GM18907 (cell line): ENCODE data around the gene ZFYVE28.

Experiments
- ATAC-seq: cut with Tn5 transposase; IDR thresholded peaks from one replicate; pipeline ENCODE4 v1.9.1; 2021; ENCODE audit warnings: mild to moderate bottlenecking, moderate library complexity; ENCODE audit not compliant: unreplicated experiment

Gene ZFYVE28

DNA sequence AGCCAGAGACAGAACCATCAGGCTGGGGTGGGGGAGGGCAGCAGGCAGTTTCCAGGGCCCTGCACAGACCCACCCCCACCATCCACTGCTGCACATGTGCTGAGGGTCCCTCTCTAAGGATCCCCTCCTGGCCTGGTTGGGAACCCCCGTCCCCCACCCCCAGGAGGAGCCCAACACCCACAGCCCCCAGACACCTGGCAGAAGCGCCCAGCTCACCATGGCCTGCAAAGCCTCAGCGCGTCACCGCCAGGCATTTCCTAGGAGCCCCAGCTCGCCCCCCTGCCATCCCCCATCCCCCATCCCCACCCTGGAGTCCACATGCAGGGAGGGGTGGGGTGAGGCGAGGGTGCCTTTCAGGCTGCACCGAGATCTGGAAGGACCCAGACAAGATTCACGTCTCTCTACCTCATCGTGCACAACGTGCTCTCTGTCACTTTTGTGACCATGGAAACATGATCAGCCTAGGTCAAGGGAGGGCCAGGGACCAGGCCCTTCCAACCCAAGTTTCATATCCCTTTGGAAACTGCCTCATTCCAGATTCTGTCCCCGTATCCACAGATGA is 165.8 kb downstream of the ZFYVE28 start:
- no peak for ATAC-seq

DNA sequence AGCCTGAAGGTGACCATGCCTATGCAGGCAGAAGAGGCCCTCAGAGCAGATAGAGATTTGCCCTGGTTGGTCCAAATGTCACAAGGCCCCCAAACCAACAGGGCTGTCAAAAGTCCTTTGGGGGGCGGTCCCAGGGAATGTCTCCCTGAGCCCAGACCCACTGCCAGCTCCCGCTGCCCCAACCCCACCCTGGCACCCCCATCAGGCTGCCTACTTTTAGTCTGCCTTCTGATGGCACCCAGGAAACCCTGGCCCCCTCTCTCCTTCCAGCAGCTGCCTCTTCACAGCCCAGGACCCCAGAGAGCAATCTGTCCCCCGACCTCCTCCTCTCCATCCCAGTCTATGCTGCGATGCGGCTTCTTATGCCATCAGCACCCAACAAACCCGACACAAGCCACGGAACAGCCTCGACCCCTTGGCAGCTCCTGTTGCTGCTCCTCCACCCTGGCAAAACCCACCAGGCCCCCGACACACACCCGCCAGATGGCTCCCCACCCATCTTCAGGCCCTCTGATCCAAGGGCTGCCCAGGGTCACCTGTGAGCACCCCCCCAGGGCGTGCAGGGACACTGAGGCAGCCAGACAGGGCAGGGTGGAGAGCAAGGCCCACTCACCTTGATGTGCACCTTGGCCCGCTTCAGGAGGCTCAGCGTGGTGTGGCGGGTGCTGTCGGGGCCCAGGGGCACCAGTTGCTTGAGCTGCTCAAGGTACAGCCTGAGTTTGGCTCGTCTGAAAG is 166.5 kb downstream of the ZFYVE28 start:
- ATAC-seq, result no peak

DNA sequence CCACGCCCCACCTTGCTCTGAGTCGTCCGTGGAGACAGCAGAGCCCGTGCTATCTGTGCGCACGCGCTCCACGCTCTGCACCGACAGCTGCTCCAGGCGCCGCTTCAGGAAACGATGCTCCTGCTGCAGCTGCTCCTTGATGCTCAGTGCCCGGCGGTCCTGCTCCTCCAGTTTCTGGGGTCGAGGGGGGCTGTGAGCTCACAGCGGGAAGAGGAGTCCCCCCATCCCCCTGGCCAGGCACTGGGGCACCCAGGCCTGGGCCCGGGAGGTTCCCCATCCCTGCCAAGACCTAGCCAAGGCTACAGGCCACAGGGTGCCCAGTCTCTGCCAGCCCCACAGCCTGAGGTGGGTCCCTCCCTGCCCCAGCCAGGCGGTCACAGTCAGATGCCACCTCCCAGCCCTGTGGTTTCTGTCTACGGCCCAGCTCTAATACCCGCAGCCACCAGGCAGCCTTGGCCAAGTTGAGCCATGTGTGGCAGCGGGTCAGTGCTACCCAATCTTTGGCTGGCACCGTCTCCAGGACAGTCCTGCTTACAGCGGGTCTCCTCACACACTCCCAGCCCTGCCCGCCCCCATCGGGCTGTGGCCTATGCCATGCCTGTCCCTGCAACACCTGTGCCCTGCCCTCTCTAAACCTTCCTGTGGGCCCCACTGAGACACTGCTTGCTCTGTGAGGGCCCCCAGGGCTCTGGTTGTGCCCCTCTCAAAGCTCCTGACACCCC is 167.2 kb downstream of the ZFYVE28 start:
- ATAC-seq, result no peak

DNA sequence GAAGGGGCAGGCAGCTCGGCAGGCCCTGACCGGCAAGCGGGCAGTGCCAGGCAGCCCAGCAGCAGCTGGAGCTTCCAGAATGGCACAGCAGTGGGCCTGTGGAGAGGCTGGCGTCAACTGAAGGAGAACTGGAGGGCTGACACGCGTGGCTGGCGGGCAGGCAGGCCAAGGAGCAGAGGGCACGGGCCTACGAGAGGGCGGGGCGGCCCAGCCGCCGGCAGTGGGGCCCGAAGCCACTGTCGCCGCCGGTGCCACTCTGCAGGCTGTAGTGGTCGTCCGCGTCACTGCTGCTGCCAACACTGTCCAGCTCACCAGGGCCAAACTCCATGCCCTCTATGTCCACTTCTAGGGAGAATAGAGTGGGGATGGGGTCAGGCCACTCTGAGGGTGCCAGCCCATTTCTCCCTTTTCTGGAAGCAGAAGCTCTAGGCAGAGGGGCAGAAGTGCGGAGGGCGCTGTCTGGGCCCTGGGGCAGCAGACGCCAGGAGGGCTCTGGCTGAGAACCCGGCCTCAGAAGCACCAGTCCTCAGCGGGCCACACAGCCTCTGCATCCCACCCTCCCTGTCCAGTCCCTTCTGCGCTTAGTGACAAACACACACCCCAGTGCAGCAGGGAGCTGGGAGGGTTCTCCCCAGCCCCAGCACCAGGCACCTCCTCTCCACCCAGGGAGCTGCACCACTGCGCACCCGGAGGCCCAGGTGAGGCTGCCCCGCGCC is 167.9 kb downstream of the ZFYVE28 start:
- ATAC-seq, result no peak

DNA sequence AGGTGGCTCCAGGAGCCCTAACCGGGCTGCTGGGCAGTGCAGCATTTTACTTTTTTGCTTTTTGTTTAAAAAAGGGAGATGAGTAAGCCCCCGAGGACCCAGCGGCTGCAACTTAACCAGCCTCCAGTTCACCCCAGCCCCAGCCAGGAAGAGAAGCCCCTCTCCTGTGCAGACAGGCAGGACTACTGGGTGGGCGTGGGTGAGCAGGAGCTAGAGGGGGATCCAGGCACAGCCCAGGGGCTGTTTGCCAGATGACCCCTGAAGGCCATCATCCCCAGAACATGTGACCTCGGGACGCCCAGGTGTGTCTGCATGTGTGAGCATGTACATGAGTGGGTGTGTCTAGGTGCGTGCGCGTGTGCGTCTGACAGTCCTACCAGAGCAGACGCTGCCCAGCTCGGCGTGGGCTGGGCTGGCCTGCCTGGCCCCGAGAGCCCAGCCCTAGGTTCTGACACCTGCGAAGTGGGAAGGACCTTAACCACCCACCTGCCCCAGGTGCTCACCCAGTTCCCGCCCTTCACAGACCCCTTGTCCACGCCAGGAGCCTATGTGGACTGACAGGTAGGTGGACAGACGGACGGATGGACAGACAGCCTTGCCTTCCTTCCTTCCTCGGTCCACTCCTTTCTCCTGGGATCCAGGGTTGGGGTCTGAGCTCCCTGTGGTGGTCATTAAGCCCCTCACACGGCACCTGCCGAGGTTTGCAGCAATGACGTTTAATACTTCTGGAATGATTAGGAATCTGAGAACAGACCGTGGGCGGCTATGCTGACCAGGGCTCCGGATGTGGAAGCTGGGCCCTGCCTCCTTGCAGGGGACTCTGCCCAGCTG is 168.7 kb downstream of the ZFYVE28 start:
- ATAC-seq, result no peak

DNA sequence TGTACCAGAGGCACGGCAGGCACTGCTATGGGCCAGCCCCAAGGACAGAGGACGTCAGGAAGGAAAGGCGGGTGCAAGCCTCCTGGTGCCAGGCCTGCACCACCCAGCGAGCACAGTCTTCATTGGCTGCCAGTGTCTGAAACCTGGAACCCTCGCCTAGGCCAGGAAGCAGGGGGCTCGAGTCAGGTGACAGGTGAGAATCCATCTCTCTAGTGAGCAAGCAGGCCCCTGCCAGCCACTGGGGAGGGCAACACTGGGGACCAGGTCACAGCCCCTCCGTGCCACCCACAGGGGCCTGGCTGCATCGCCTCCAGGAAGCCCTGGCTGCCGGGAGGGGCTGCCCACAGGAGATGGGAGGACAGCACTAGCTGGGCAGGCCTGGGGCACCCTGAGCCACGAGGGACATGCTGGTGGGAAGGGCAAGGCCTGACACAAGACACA is 169.6 kb downstream of the ZFYVE28 start:
- no peak for ATAC-seq

DNA sequence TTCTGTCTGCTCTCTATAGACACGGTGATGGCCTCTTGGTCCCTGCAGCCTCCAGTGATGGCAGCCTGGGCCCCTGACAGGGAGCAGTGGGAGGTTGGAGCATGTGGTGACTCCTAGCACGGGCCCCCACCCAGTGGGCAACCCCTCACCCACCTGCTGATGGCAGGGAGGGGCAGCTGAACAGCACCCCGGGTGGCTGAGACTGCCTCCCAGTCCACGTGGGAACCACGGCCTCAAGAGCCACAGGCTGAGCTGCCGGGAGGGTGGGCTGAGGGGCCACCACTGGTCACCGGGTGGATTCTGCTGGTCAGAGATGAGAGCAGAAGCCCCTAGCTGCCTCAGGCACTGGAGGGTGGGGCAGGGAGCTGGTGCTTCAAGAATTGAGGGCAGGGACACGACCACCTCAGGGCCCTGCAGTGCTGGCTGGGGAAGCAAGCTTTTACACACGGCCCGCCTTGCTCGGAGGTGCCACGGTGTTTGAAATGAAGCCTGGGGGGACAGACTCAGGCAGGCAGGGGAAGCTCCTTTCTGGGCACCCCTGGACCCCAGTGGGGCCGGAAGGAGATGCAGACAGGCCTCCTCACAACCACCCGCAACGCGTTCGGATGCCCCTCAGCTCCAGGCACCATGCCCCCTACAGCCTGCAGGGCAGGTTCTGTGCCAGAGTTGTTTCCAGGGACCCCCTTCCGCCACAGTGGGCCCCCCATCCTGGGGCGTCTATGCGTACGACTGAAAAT is 170.2 kb downstream of the ZFYVE28 start:
- no peak for ATAC-seq

DNA sequence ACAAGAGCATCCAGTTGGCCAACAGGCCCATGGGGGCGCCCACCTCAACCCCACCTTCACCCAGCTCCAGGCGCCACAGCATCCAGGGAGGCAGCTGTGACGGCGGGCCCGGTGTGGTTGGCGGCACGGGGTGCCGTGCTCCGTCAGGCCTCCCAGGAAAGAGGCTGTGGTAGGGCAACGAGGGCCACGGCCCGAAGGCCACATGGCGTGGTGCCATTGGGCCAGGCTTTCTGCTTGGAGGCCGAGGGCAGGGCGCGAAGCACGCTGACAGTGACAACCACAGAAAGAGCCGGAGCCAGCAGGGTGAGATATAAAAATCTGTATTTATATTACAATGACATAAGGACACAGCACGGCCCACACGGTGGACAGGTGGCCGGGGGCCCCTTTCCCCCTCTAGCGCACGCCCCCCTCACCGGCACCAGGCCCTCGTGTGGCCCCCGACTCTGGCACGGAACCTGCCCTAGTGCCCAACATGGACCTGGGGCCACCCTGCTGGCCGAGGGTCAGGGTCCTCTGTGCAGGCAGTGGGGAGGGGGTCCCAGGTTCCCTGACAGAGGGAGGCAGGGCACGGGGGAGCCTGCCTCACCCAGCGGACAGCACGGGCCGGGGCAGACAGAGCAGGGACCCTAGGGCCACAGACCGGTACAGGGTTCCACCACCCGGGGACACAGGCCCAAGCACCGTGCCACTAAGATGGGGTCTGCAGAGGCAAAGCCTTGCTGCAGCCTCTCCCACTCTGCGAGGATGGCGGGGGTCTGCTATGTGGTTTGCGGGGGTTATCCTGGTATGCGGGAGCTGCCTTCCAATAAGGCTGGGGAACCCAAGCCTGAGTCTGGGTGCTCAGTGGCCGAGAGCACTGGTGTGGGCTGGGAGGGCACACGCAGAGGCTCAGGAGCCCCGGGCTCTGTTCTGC is 171.1 kb downstream of the ZFYVE28 start:
- no peak for ATAC-seq

DNA sequence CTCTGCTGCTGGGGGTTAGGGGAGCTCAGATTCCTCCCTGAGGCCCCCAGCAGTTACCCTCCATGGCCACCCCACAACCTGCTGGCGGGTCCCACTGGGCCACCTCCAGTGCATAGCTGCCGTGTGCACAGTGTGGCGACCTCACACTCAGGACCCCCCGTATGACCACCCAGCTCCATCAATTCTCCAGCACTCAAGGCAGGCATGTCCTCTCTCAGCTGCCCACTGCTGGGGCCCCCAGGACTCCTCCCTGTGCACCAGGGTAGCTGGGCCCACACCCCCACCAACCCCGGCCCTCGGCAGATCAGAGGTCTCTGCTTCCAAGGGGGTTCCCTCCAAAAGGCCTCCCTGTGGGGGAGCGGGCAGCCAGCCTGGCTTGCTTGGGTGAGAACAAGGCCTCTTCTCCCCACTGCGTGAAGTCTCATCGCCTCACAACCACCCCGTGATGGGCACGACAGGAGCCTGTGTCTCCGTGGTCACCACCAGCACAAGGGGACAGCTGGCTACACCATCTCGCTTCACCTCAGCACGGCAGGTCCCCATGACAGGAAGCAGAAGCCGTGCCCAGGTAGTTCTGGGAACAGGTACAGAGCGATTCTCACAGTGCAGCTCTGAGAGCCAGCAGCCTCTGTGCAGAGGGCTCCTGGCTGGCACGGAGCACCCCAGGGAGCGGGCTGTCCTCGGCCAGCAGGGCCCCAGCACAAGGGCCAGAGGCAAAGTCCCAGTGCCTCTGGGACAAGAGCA is 171.9 kb downstream of the ZFYVE28 start:
- no peak for ATAC-seq

DNA sequence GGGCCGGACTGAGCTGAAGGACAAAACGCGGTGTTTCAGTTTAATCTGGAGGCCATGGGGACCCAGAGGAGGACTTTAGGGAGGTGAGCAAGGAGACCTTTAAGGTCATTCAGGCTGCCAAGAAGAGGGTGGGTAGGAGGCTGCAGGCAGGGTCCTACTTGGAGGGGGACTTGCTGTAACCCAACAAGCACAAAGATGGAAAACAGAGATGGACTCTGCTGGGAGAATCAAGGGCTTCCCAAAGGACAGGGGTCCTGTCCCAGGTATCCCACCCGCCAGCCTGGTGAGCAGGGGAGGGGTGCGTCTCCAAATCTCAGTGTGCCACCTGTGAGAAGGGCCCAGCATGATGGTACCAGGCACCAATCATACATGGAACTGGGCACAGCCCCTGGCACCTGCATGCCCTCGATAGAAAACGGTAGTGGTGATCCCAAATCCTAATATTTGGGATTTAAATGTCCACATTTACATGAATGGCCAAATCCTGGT is 172.6 kb downstream of the ZFYVE28 start:
- ATAC-seq, result no peak

DNA sequence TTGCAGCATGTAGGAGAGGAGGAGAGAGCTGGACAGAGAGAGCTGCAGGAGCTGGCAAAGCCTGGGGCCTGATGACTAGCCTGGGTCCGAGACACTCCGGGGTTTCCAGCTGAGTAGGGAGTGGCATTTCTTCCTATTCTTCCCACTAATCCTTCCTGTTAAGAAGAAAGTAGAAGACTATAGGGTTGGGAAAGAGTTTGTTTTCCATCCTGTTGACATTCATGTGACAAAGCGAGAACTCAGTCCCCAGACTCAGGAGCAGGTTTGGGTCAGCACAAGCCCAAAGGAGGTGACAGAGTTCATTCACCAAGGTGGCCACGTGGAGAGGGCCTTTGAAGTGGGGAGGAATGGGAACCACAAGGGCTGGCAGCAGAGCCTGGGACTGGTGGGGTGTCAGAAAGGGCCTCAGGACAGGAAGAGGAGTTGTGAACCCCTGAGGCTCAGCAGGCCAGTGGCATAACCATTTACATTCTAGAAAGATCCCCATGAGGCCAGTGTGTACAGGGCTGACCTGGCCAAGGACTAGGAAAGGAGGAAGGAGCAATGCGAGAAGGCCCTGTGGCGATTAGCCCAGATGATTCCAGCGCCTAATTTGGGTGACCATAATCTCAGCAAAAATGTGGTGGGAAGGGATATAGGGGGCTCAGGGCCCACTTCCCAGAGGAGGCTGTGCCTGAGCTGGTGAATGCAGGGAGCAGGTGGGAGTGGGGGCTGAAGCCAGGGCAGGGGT is 173.2 kb downstream of the ZFYVE28 start:
- no peak for ATAC-seq

DNA sequence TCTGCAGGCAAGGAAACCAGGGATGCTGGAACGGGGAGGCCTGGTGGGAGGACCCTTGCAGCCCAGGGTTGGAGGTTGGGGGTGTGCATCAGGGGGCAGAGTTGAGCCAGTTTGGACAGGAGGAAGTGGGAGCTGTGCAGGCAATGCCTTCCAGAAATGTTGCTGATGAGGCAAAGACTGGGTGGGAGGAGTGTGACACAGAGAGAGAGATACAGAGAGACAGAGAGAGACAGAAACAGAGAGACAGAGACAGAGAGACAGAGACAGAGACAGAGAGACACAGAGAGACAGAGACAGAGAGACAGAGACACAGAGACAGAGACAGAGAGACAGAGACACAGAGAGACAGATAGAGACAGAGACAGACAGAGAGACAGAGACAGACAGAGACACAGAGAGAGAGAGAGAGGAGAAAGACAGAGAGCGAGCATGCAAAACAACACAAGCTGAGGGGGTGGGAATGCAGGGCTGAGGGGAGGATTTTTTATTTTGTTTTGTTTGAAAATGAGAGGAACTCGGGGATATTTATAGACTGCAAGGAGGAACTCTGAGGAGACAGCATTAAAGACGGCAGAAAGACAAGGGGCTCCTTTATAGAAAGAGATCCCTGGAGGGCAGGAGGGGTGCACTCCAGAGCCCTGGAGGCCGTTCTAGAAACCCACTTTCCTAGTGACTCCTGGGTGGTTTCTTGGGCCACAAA is 174.6 kb downstream of the ZFYVE28 start:
- ATAC-seq, result no peak

DNA sequence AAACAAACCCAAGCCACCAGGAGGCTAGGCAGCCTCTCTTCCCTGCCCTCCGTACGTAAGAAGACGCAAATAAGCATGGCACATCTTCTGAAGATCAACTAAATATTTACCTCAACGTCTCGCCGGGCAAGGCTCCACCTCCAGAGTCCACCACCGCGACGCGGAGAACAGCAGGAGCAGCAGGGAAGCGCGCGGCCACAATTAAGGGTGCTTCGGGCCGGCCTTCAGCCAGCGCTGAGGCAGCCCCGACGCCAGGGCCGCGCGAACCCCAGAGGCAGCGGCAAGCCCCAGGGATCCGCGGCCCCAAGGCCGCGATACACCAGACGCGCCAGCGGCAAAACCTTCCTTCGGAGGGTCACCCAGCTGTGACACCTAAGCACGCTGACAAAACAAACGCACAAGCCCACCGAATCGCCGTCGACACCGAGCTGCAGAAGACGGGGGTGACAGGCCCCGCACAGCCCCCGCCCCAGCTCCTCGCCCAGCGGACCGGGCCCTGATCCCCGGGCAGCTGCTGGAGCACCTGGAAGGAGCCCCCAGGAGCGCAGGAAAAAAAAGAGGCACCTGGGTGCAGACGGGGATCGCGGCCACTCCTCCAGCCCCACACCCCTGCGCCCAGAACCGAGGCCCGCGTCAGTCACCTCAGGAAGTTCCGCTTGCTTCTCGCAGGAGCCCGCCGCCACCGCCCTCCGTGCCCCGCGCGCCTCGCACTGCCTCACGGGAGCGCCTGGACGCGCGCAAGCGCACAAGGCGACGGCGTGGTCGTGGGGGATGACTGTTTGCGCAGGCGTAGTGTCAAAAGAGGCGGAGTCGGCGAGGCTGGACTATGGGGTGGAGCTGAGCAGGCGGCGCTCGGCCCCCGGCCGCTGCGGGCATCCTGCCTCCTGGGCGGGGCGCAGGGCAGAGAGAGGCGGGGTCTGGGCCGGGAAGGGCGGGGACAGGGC is 176.8 kb downstream of the ZFYVE28 start, which contains the start of the genes HAUS3 and POLN:
TSS of gene HAUS3 (minus strand) at position 712 of the 944 bp plus-strand sequence. CDS start 1,175 bp downstream, outside the sequence.
TSS of gene POLN (minus strand) at position 712 of the 944 bp plus-strand sequence. CDS start 12,890 bp downstream, outside the sequence.
- ATAC-seq, result peak; percentile 87

DNA sequence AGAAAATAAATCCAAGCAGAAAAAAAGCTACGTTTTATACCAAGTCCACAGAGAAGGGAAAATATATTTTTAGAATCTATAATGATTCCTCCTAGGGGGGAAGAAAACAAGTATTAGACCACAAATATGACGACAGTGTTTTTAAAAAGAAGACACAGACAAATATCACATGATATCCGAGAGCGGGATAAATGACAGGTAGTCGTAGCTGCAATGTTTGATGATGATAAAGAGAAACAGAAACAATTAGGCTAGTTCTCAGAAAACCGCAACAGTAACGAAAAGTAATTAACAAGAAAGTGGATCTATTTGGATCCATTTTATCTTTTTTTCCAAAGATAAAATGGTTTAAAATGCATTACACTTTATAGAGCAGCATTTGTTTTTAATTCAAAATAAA is 177.4 kb downstream of the ZFYVE28 start:
- no peak for ATAC-seq

DNA sequence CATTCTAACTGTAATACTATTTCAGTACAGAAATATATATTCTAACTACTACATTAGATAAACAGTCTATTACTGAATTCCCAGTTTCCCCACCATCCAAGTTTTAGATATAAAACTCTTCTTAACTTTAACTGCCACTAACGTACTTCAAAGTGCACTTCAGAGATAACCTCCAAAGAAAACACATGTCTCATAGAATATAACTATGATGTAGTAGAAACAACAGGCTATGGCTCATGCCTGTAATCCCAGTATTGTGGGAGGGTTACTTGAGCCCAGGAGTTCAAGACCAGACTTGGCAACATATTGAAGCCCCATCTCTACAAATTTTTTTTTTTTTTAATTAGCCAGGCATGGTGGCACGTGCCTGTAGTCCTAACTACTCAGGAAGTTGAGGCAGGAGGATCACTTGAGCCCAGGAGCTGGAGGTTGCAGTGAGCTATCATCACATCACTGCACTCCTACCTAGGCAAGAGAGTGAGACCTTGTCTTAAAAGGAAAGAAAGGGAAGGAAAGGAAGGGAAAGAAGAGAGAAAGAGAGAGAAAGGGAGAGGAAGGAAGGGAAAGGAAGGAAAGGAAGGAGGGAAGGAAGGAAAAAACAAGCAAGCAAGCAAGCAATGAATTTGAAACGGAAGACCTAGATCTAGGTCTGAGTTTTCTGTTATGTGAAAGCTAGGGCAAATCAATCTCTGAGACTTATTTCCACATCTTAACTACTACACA is 181.3 kb downstream of the ZFYVE28 start:
- no peak for ATAC-seq
